Lower leg skin (tissue), 4 donors: ENCODE data around the gene BAZ1B. TPM values are rescaled to one million over a fixed set of nuclear protein-coding genes. Genes with fewer than 3 reads are reported as not detected.
"Not testable (repeated sequence)": the region's sequence is repeated elsewhere in the genome, so short reads cannot be mapped to it uniquely, and the experiment has no call there.

ENCODE experiments used
- DNase-seq, 2 donors: peaks; one replicate each; pipeline ENCODE4 v3.0.0-alpha.2; 2019; ENCODE audit warnings: low spot score in 2 of 2
- H3K4me3 ChIP-seq: fragments of 200-600 bp; sonication (generic); 2 replicates; pipeline ENCODE4 v1.5.1; 2017; ENCODE audit warnings: mild to moderate bottlenecking, low read depth; ENCODE audit not compliant: poor library complexity, severe bottlenecking
- CTCF ChIP-seq, 3 donors: fragments of 450-650 bp; IDR thresholded peaks; one replicate each; pipeline ENCODE4 v1.5.1; 2016; ENCODE audit warnings: antibody characterized with exemption in 3 of 3, mild to moderate bottlenecking in 3 of 3, moderate library complexity in 2 of 3
- POLR2A ChIP-seq, 2 donors: fragments of 450-650 bp; IDR thresholded peaks; one replicate each; pipeline ENCODE4 v1.6.1; 2016 to 2017; ENCODE audit warnings: antibody characterized with exemption in 2 of 2, mild to moderate bottlenecking in 1 of 2, moderate library complexity in 1 of 2
- WGBS, 2 donors: methylation state at CpG; one replicate each; pipeline ENCODE4 v1.1.5; 2018; 5-methylcytosine and 5-hydroxymethylcytosine counted together
- intact Hi-C: fragments of 100-400 bp; cut with DNase I; formaldehyde crosslinking; loops from one replicate; pipeline ENCODE4 v1.15.0; 2023; ENCODE audit warnings: low total_unique reads
- total RNA-seq, 4 donors: library from RNA; depleted of rRNA; stranded (reverse); fragments of >200 nt; gene quantifications; one replicate each; pipeline ENCODE4 v1.1.0, GENCODE V29; 2016

Gene BAZ1B
- total RNA-seq, 4 donors from 2014 or later: 22.6 to 33.6 (median 28.8) TPM

- WGBS, 2 donors: 57% methylated on average over 38 to 64 of the region's 110 CpGs
- intact Hi-C loops: no loop called here
- TF ChIP-seq POLR2A (IDR thresholded peaks at IDR 0.05) (no peak), CTCF (IDR thresholded peaks at IDR 0.05) (no peak)
Observed at GRCh38 chr7:73433924-73434700, 88.0 kb downstream of the BAZ1B start.

DNA sequence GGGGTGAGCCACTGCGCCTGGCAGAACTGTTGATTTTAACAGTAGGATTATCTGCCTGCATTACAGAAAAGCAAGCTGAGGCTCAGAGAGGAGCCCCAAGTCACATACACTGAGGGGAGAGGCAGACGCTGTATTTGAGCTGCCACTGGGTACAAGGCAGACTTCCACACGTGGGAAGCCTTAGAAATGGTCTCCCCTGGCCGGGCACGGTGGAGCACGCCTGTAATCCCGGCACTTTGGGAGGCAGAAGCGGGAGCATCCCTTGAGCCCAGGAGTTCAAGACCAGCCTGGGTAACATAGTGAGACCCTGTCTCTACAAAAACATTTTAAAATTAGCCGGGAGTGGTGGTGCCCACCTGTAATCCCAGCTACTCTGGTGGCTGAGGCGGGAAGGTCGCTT lies 89.4 kb downstream of the BAZ1B start:
- intact Hi-C loops: no loop called here
- WGBS, 2 donors: 91 to 93% methylated on average over 11 of the region's 11 CpGs

More at GRCh38 chr7:73433924-73434700, 88.0 kb downstream of the BAZ1B start:
- no peak overlapping the region for H3K4me3 ChIP-seq
- no peak for DNase-seq

DNA sequence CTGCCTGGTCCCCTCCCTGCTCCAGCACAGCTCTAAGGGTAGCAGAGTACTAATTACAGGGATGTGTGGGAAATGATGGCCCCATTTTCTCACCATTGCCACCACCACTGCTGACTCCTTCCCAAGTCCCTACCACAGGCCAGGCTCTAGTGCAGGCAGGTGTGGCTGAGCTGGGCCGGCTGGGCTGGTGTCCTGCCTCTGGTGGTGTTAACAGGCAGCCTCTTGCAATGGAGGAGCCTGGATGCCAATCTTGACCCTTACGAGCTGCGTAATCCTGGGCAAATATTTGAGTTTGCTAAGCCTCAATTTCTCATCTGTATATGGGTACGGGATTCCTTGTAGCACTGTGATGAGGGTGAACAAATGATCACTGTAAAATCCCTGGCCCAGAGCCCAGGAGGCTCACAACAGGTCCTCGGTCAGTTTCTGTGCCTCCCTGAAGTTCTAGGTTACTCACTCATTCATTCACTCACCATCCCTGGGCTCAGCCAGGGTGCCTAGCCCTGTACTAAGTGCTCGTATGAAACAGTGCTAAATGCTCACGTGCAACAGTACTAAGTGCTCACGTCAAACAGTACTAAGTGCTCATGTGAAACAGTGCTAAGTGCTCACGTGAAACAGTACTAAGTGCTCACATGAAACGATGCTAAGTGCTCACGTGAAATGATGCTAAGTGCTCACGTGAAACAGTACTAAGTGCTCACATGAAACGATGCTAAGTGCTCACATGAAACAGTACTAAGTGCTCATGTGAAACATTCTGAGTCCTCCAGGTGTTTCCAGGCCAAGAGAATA lies 90.9 kb downstream of the BAZ1B start:
- intact Hi-C loops: no loop called here
- 88 to 90% methylated on average over 13 of the region's 13 CpGs for WGBS, 2 donors
- H3K4me3 ChIP-seq: no peak overlapping the region
- TF ChIP-seq POLR2A (IDR thresholded peaks at IDR 0.05): no peak
- no peak for TF ChIP-seq CTCF (IDR thresholded peaks at IDR 0.05)
- DNase-seq: no peak

More for the DNA sequence above, 89.4 kb downstream of the BAZ1B start:
- DNase-seq: no peak
- TF ChIP-seq POLR2A (IDR thresholded peaks at IDR 0.05) (no peak), CTCF (IDR thresholded peaks at IDR 0.05) (no peak)
- H3K4me3 ChIP-seq: no peak overlapping the region

GRCh38 chr7:73430540-73430939 lies 91.6 kb downstream of the BAZ1B start:
- H3K4me3 ChIP-seq, intact Hi-C loops, DNase-seq: not testable (repeated sequence)
- WGBS, 2 donors: 91 to 92% methylated on average over 4 of the region's 4 CpGs

DNA sequence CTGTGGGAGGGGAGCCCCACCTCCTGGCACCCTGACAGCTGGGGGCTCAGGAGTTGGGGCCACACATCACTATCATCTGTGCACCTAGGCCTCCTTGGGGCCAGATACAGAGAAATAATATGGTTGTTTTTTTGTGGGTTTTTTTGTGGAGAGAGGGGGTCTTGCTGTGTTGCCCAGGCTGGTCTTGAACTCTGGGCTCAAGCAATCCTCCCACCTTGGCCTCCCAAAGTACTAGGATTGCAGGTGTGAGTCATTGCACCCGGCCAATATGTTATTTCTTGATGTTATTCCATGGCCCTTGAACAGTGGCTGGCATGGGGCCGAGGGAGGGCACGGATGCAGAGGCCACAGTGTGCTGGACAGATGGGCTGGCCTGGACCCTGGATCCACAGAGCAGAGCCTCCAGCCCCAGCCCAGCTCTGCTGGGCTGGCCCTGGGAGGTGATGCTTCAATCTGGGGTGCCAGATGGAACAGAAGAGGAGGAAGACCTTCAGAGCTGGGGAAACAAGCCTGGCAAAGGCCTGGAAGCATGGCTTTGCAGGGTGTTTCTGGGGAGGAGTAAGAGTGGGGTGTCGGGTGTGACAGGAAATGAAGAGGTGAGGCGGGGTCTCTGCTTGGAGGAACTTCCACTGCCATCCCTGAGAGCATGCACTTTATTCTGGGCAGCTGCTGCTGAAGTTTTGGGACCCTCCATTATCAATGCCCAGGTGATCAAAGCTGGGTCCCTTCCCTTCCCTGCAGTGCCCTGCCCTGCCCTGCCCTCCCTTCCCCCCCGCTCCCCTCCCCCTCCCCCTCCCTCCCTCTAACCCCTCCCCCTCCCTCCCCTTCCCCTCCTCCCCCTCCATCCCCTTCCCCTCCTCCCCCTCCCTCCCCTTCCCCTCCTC lies 92.2 kb downstream of the BAZ1B start:
- TF ChIP-seq POLR2A (IDR thresholded peaks at IDR 0.05): no peak
- no peak for TF ChIP-seq CTCF (IDR thresholded peaks at IDR 0.05)
- intact Hi-C loops: no loop called here
- DNase-seq: no peak
- H3K4me3 ChIP-seq: no peak overlapping the region
- 54 to 60% methylated on average over 5 to 6 of the region's 6 CpGs for WGBS, 2 donors
